Smooth muscle cell (in vitro differentiated cells): Measurements from ENCODE around the gene HOGA1. TPM values are rescaled to one million over a fixed set of nuclear protein-coding genes. Genes with fewer than 3 reads are reported as not detected.

Experiments used
- DNase-seq: peaks from one replicate; lab custom pipeline; 2025; ENCODE audit not compliant: unreplicated experiment; lab: John Stamatoyannopoulos, UW
- H2AFZ ChIP-seq: fragments of 200-600 bp; sonication (generic); 2 replicates; pipeline ENCODE4 v1.6.0; 2016; ENCODE audit warnings: antibody characterized with exemption, low read depth, mild to moderate bottlenecking
- H3F3A ChIP-seq: fragments of 200-600 bp; sonication (generic); 2 replicates; pipeline ENCODE4 v1.6.0; 2017; ENCODE audit warnings: antibody characterized with exemption, low read depth
- H3K27ac ChIP-seq: fragments of 200-600 bp; sonication (generic); 2 replicates; pipeline ENCODE4 v1.5.1; 2016; ENCODE audit warnings: low read depth, mild to moderate bottlenecking
- H3K27me3 ChIP-seq: fragments of 200-600 bp; sonication (generic); 2 replicates; pipeline ENCODE4 v1.6.1; 2016; ENCODE audit warnings: low read depth, mild to moderate bottlenecking
- H3K36me3 ChIP-seq: fragments of 200-600 bp; sonication (generic); 2 replicates; pipeline ENCODE4 v1.5.1; 2016; ENCODE audit warnings: low read depth
- H3K4me1 ChIP-seq: fragments of 200-600 bp; sonication (generic); 2 replicates; pipeline ENCODE4 v1.5.1; 2016; ENCODE audit warnings: low read depth
- H3K4me2 ChIP-seq: fragments of 200-600 bp; sonication (generic); 2 replicates; pipeline ENCODE4 v1.6.0; 2016; ENCODE audit warnings: mild to moderate bottlenecking
- H3K4me3 ChIP-seq: fragments of 200-600 bp; sonication (generic); 2 replicates; pipeline ENCODE4 v1.5.1; 2016; ENCODE audit warnings: mild to moderate bottlenecking
- H3K79me2 ChIP-seq: fragments of 200-600 bp; sonication (generic); 2 replicates; pipeline ENCODE4 v1.6.0; 2016; ENCODE audit warnings: low read depth, mild to moderate bottlenecking
- H3K9ac ChIP-seq: fragments of 200-600 bp; sonication (generic); 2 replicates; pipeline ENCODE4 v1.6.0; 2016; ENCODE audit warnings: low read depth
- H3K9me3 ChIP-seq: fragments of 200-600 bp; sonication (generic); replicated peaks from 2 replicates; pipeline ENCODE4 v1.5.1; 2016; ENCODE audit warnings: low read depth
- H4K20me1 ChIP-seq: fragments of 200-600 bp; sonication (generic); 2 replicates; pipeline ENCODE4 v1.6.0; 2016; ENCODE audit warnings: low read depth
- CTCF ChIP-seq: fragments of 200-600 bp; sonication (generic); IDR thresholded peaks from 2 replicates; pipeline ENCODE4 v1.5.1; 2017; ENCODE audit warnings: borderline replicate concordance, mild to moderate bottlenecking, antibody characterized with exemption; ENCODE audit not compliant: insufficient read depth, poor library complexity, severe bottlenecking
- WGBS: methylation state at CpG from one replicate; pipeline ENCODE4 v1.1.7; 2016; ENCODE audit warnings: low lambda C conversion rate; 5-methylcytosine and 5-hydroxymethylcytosine counted together
- polyA plus RNA-seq: library from polyadenylated mRNA; unstranded; fragments of >200 nt; fragmentation: Nextera tagmentation; extraction: Ambion mirVana; gene quantifications from 2 replicates; pipeline ENCODE4 v1.2.1, GENCODE V29; 2016
- total RNA-seq: library from RNA; depleted of rRNA; stranded (reverse); fragments of >200 nt; gene quantifications from 2 replicates; pipeline ENCODE4 v1.2.3, GENCODE V29; 2014

The HOGA1 gene
- total RNA-seq: not detected in 2 replicates
- polyA plus RNA-seq: 0.10 TPM in 1 of 2 replicates, not detected in the other

- Histone ChIP-seq H3K27me3 (no peaks in the 10 kb centered on the region), H3K4me1 (no peaks in the 10 kb centered on the region), H3K27ac (no peak within 1 kb of the TSS), H2AFZ (no peak within 1 kb of the TSS), H3K9me3 (no peaks in the 10 kb centered on the region), H3K36me3 (no peaks in the 10 kb centered on the region), H3K79me2 (no peaks in the 10 kb centered on the region), H4K20me1 (no peaks in the 10 kb centered on the region), H3K4me2 (no peak within 1 kb of the TSS), H3F3A (no peaks in the 10 kb centered on the region), H3K9ac (no peak within 1 kb of the TSS), H3K4me3 (no peak within 1 kb of the TSS)
- no peak for DNase-seq
- WGBS: 68% methylated on average over 5 of the region's 5 CpGs
- no peak for TF ChIP-seq CTCF
These were observed at the start of gene HOGA1 for GRCh38 chr10:97584060-97584797. TSS of gene HOGA1 (plus strand) at chr10:97584389. CDS start at chr10:97584704, 315 bp downstream.

- peaks cover 14% of the 10 kb centered on the region for H4K20me1 ChIP-seq
- TF ChIP-seq CTCF: peak; percentile 42
- peaks cover 53% of the 10 kb centered on the region for H3K79me2 ChIP-seq
- H3F3A ChIP-seq: peaks cover 15% of the 10 kb centered on the region
- no peaks in the 10 kb centered on the region for H3K27me3 ChIP-seq
- DNase-seq: no peak
- no peaks in the 10 kb centered on the region for H3K9me3 ChIP-seq
- 75% methylated on average over 6 of the region's 6 CpGs for WGBS
- no peak overlapping the region for H3K4me2 ChIP-seq
- H3K4me1 ChIP-seq: peaks cover 13% of the 10 kb centered on the region
- H2AFZ ChIP-seq: no peak overlapping the region
- no peaks in the 10 kb centered on the region for H3K36me3 ChIP-seq
- H3K27ac ChIP-seq: no peak overlapping the region
- H3K4me3 ChIP-seq: no peak overlapping the region
- no peak overlapping the region for H3K9ac ChIP-seq
These were observed 49.3 kb upstream of the HOGA1 start for GRCh38 chr10:97534746-97535367.

- Histone ChIP-seq H3K79me2 (peaks cover 36% of the 10 kb centered on the region), H3F3A (peaks cover 23% of the 10 kb centered on the region), H3K36me3 (no peaks in the 10 kb centered on the region), H2AFZ (no peak overlapping the region), H3K4me3 (no peak overlapping the region), H3K4me2 (no peak overlapping the region), H3K4me1 (peaks cover 18% of the 10 kb centered on the region), H3K27ac (peak overlapping the region; percentile 99), H3K9ac (peak overlapping the region; percentile 58), H3K27me3 (no peaks in the 10 kb centered on the region), H3K9me3 (no peaks in the 10 kb centered on the region), H4K20me1 (peaks cover 7% of the 10 kb centered on the region)
- DNase-seq: no peak
- TF ChIP-seq CTCF: no peak
- WGBS: 94% methylated on average over 5 of the region's 5 CpGs
These were observed 46.9 kb upstream of the HOGA1 start for GRCh38 chr10:97537186-97537869.
